Activated naive CD4-positive, alpha-beta T cell treated with Interleukin-2 at 50 U/mL for 16 hours (primary cell): Measurements from ENCODE around the gene KLC1.

ENCODE experiments used
- DNase-seq: peaks from one replicate; pipeline ENCODE4 v3.0.0-alpha.2; 2020

Gene KLC1

DNA sequence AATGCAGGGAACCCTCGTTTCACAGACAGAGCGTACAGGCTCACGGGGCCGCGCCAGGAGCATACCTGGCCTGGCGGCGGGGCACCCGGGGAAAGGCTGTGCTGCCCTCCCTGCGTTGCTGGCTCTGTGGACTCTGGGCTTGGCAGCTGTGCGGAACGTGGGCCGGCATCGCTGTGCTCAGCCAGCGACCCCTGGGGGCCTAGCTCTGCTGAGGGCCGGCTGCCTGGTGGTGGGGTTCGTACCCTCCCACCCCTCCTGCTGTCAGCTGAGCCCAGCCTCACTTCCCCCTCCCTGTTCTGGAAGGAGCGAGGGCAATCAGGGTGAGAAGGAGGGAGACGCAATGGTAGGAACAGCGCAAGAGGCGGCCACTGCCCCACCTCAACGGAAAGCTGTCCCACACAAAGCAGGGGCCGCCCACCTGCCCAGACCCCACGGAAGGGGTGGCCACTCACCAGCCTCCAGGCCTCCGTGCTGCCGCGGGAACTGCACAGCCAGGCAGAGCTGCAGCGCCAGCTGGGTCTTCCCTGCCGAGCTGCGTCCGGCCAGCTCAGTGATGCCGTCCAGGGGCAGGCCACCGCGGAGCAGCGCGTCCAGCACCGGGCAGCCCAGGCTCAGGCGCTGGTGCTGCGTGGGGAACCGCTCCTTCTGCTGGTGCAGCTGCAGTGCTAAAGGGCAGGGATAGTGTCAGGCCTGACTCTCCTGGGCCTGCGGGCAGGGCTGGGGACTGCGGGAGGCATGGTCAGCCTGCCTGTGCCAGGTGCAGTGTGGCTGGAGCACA, 77.7 kb downstream of the KLC1 start:
- DNase-seq, result no peak

DNA sequence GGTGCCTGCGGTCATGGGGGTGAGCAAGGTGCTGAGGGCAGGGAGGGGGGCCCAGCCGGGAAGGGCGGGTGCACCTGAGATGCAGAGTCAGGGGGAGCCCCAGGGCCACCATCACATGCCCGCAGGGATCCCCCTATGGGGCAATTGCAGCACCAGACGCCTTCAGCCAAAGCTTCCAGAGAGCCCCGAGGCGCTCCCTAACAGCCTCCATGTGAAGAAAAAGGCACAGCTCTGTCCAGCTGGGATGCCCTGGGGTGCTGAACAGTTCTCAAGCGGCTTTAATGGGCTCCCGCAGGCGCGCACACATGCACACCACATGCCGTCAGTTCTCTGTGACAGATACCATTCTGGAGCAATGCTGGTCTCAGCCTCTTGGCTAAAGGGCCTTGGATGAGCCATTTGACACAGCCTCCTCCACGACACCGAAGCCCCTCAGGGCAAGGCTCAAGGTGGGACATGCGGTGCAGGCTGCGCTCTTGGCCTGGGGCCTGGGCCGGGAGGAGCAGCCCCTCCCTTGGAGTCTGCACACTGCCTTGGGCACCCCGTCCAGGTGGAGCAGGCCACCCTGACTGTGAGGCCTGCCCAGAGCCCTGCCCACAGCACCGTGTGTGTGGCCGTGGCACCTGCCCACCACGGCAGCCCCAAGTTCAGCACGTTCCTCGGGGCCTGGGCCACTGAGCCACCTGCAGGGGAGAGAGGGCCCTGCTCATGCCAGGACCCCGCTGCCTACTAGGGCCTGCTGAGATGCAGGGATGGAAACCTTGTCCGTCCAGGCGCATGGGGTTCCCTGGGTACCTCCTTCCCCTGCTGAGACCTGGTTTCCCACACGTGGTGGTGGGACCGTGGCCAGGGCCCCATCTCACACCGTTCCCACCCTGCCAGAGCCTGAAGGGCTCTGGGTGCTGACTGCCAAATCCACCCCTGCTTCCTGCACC, 78.6 kb downstream of the KLC1 start:
- DNase-seq, result no peak

DNA sequence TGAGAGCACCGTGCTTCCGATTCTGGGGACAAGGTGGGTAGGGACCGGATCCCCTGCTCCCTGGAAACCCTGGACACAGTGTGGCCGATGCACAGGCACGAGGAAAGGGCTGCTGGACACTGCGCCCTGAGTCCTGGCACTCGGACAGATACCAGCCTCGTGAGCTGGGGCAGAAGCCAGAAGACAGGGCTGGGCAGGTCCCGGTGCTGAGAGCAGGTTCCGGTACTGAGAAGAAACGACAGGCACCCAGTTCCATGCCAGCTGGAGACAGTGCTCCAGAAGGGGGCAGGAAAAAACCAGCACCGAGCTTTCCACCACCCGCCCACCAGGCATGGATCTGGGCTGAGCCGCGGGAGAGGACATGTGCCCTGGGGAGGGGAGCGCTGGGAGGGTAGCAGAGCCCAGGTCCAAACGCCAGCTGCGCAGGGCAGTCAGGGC, 79.8 kb downstream of the KLC1 start:
- no peak for DNase-seq

DNA sequence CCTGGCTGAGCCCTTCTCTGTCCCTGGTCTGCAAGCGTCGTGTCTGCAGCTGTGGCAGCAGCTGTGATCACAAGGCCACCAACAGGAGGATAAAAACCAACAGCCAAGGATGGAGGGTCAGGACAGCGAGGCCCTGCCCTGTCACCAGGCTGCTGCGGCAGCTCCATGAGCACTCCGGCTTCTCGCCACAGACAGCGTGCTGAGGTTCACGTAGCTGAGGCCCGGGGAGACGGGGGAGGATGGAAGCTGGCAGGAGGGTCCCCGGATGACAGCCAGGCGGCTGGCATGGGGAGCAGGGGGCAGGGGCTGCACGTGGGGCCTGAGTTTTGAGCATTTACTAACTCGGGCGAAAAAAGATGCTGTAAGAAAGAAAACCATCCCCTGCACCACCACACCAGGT, 80.8 kb downstream of the KLC1 start:
- DNase-seq, result no peak

DNA sequence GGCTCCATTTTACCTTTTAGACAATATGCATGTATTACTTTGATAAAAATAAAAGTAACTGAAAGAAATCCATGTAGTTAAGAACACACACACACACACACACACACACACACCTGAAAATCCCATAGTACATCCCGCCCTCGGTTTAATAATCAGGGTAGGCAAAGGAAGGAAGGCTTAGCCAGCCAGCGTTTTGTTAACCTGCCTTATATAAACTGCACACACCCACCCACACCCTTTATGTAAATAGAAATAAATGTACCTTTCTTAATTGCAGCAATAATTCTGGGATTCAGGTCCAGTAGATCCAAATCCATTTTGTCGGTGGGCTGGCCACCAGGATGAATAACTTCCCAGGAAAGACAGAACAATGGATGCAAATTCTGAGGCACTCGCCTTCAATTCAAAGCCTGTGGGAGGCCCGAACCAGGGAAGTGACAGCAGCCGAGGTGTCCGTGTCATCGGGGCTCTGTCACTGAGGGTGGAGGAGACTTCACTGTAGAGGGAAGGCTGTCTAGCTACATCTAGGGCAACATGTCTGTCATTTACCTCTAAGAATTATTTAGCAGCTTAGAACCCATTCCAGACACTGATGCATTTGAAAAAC, 81.9 kb downstream of the KLC1 start:
- no peak for DNase-seq

DNA sequence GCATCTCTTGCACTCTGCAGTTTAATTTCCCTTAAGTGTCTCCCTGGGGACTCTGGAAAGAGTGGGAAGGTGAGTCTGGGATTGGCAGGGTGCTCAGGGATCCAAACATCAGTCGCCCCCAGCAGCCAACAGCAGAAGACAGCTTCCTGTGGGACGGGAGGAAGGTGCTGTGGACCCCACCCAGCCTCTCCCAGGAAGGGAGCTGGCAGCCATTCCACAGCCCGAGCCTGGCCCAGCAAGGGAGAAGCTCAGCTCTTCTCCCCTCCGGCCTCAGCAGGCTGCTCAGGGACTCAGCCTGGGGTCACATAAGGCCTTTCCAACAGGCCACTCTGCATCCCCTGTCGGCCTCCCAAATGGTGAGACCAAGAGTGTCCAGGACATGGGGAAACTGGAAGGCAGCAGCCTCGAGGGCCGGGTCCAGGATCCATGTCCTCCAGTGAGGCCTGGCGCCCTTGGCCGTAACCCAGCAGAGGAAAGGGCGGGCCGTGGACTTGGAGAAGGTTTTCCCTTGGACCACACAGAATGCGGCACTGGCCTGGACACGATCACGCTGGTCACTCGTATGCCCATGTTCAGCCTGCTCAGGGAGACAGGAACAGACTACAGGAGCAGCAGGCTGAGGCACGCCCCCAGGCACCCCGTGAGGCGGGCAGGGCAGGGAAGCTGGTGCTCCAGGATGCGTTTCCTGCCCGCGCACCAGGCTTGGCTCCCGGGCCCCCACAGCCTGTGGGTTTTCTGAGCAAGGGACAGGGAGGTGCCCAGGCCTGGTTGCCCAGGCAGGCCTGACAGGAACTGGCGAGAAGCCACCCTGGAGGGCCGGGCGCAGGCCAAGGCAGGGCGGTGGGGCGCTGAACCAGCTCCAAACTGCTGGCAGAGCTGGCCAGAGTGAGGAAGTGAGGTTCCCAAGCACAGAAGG, 82.8 kb downstream of the KLC1 start:
- no peak for DNase-seq

DNA sequence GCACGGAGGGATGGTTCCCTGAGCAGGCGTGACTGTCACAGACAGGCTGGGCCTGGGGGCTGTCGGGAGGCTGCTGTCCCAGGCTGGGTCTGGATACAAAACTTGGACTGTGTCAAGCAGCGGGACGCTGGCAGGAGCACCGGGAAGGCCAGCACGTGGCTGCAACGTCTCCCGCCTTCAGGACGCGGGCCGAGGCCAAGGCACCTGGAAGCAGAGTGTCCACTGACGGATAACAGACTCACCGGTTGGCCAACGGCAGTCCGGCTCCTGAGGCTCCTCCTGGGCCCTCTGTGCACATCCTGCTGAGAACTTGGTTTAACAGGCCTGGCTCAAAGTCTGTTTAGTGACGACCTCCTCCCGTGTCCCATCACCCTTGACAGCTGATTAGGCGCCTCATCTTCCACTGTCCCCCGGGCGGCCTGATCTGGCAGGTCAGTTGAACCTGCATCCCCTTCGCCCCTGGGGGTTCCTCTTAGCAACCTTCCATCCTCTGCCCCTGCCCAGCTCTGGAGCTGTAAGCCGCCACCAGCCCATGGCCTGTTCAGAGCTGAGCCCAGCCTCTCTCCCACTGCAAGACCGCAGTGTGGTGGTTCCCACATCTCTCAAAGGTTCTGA, 83.7 kb downstream of the KLC1 start:
- no peak for DNase-seq

DNA sequence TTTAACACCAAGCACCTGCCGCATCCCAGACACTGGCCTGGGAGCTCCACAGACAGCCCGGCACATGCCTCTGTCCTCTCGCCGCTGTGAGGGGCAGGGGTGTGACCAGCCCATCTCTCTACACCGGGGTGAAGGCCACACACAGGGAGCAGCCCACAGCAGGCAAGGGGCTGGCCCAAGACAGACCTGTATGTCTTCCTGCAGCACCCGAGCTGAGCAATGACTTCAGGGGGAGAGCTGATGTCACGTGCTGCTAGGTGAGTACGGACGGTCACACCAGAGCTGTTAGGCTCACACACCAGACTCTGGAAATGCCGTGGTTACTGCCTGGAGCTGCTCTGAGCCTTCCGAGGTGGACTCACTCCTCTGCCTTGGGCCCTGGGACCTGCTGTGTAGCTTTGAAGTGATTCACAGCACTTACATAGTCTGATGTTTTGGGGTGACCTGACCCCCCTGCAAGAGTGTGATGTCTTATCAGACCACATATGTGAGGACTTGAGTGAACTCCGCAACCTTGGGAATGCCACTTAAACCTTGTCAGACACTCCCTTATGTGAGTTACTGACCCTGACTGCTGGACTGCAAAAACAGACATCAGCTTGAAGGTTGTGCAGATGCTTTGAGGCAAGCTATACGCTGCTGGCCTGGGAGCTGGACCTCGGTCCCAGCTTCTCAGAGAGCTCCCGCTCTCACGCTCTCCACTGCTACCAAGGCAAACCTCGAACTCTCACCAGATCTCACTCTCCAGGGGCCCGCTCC, 84.5 kb downstream of the KLC1 start:
- no peak for DNase-seq

DNA sequence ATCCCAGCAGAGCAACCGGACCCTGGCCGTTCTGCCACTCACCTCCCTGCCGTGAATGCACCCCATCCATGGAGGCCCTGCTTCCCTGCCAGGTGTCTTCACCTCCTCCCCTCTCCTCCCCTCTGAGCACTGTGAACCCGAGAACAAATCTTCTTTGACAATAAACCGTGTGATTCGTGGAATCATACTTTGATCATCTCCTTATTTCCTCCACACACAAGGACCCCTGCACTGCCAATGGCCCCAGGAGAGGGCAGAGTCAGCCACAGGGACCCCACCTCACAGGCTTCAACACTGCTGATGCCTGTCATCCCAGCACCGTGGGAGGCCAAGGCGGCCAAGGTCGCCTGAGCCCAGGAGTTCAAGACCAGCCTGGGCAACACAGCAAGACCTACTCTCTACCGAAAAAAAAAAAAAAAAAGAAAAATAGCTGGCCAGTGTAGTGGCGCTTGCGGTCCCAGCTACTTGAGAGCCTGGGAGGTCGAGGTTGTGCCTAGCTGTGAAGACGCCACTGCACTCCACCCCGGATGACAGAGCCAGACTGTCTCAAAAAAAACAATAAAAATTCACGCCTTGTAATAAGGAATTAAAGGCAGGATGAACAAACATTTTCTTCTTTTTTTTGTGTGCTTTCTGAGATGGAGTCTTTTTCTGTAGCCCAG, 85.2 kb downstream of the KLC1 start:
- DNase-seq, result no peak

DNA sequence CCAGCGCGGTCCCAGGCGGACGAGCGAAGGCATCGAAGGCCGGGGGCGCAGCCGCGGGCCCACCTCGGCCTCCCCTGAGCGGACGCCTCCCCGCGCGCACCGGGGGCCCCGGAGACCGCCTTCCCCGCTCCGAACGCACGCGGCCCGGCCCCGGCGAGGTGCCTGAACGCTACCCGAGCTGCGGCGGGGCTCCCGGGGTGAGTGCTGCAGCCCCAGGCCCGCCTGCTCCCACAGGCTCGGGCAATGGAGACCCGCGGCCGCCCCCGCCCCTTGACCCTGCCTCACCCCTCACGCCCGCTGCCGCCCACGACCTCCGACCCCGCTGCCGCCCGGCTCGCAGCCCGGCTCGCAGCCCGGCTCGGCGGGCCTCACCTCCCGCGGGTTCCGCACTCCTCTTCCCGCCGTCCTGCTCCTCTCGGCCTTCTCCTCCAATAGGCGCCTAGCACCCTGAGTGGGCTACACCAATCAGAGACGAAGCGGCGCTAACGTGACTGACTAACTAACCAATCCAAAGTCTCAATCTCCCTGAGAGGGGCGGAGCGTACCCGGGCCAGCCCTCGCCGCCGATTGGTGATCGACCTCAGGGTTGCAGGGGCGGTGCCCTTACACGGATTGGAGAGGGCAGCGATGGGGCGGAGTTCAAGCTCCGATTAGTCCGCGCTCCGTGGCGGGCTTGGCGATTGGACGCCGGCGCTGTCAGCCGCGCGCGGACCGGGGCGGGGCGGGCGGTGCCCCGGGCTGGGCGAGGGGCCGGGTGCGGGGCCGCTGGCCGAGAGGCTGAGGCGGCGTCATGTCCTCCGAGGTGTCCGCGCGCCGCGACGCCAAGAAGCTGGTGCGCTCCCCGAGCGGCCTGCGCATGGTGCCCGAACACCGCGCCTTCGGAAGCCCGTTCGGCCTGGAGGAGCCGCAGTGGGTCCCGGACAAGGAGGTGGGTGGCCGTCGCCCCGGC, 86.3 kb downstream of the KLC1 start, which contains the start of the genes XRCC3 and ZFYVE21:
Gene XRCC3, minus strand, starts transcription at position 400 of the 949 bp plus-strand sequence. CDS start 4,364 bp downstream, outside the sequence.
Gene ZFYVE21, plus strand, starts transcription at position 759 of the 949 bp plus-strand sequence. Its CDS starts 32 bp downstream, at position 791.
- peak; percentile 100 for DNase-seq

DNA sequence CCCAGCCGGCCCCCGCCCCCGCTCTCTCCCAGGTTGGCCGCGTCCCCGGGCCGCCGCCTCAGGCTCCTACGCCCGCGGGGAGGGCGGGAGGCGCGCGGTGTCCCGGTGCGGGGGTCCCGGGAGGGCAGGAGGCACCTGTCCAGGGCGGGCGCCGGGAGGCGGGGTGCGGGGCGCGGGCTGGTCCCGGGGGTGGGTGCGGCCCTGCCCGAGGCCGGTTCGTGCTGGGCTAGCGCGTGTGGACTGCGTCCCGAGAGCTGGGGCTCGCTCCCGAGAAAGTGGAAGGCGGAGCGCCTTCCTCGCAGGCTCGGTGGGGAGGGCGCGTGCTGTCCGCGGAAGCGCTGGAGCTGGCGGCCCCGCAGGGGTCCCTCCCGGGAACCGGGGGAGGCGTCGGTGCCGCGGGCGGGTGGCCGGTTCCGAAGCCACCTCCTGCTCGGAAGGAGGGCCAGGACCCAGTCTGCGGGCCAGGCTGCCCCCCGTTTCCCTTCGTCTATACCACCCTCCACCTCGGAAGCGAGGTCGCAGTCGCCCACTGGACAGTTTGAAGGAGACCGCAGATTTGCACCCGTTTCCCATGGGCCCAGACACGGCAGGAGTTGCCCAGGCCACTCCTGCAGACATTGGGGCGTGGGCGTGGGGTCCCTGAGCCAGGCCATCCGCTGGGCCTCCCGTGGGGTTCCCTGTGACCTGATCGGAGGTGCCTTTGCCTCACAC, 87.2 kb downstream of the KLC1 start:
- peak; percentile 12 for DNase-seq

DNA sequence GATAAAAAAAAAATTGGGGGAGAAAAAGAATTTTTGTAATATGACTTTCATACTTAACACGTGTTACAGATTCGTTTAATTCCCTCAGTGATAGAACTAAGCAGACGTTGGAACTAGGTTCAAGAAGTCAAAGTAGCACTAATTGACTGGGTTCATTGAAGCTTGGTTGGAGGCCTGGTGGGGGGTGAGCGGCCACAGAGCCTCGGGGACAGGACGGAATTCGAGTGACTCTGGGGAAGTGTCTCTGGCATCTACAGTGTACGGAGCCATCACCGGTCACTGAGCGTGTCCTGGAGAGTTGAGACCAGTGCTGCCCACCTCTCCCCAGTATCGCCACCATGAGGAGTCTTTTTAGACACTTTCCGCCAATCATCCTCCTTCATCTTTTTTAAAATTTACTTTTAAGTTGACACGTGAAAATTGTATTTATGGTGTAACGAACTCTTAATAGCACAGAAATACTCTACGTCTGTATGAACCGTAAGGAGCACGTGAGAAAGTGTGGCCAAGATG, 87.9 kb downstream of the KLC1 start:
- no peak for DNase-seq

DNA sequence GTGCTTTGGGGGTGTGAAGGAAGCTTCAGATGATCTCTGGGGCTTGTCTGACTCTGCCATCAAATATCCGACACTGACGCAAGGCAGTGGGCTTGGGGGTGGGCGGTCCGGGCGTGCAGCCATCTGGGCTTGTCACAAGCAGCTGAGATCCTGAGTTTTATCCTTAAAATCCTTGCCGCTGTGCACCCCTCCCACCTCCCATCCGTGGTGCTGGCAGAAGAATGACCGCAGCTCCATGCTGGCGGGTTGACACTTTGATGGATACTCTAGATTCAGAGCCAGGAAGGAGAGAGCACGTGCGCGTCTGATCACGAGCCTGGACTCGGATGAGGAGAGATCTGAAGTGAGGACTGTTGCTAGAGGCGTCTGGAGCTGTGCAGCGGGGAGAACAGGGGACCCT, 89.6 kb downstream of the KLC1 start:
- DNase-seq, result no peak

DNA sequence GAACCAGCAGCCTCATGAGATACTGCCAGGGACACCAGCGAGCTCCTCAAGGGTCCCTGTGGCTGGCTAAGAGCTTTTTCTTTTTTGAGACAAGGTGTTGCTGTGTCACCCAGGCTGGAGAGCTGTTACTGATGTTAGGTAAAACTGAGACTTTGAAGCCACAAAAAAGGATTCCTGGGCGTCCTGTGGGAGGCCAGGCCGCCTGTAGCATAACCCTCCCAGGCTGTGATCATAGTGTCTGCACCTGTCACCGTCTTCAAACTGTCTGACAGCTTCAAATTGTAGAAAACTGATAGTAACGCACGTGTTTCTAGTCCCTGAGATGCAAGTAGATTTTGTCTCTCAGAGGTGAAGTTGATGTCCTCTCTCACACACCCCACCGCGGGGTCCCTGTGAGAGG, 90.7 kb downstream of the KLC1 start:
- no peak for DNase-seq

DNA sequence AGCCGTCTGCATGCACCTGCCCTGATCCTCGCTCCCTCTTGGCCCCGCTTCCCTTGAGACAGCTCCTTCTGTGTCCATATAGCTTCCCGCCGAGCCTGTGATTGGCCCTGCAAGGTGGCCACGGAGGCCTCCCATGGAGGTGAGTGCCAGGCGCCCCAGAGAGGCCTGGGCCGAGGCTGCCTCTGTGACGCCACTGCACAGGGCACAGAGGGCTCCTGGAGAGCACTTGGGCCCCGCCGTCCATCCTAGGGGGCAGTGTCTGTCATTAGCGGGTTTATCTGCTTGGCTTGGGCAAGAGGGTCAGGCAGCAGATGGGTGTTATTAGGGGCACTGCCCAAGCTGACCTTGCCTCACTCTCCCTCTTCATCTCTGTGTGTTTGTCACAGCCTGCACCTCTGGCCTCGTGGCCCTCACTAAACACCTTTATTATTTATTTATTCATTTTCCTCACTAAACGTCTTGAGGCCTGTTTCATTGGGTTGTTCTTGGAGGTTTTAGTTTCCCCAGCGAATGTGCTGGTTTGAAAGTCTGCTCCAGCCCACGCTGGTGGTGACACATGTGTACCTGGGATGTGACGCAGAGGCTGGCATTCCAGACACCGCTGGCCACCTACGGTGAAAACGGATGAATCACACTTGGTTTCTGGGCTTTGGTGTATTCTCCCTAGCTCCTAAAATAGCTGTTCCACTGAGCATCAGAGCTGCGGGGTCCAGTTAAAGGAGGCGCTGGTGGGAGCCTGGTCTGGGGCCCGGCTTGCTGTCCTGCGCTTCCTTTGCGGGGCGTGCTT, 92.5 kb downstream of the KLC1 start:
- peak; percentile 69 for DNase-seq

DNA sequence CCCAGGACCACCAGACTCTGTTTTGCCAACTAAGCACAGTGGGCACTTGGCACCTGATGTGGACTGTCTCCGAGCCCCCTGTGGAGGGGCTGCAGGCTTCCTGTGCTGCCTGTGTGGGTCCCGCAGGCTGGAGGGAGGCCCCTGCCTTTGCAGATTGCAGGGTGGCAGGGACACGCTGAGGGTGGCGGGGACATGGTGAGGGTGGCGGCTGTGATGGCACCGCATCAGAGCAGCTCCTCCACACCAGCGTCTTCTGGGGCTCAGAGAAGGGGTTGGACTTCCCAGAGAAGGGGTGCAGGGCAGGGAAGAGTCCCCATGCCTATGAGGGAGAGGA, 94.7 kb downstream of the KLC1 start:
- DNase-seq, result no peak

DNA sequence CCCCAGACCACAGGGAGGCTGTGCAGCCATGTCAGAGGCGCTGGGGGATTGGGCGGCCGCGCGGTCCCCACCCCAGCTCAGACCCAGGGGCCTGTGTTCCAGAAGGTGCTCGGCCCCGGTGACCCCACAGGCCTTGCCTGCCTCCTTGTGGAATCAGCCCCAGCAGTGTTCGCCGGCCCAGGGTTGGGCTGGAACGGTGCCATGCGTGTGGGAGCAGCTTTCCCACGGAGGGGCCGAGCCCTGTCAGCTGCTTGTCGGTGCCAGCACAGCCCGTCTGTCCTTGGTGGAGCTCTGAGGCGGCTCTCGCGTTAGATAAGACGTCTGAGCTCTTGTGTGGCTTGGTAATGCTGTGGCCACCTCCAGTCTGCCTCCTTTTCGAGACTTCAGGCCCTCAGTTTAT, 95.1 kb downstream of the KLC1 start:
- DNase-seq, result no peak
